HG02884 (cell line): ENCODE data around the gene MB21D2.
"Not testable (repeated sequence)": the region's sequence is repeated elsewhere in the genome, so short reads cannot be mapped to it uniquely, and the experiment has no call there.

ENCODE experiments used
- ATAC-seq: cut with Tn5 transposase; IDR thresholded peaks from one replicate; pipeline ENCODE4 v1.9.1; 2021; ENCODE audit warnings: mild to moderate bottlenecking, moderate library complexity; ENCODE audit not compliant: unreplicated experiment

The MB21D2 gene

GRCh38 chr3:192862408-192863090 lies 55.1 kb downstream of the MB21D2 start:
- ATAC-seq: no peak

GRCh38 chr3:192861972-192862371 lies 55.7 kb downstream of the MB21D2 start:
- ATAC-seq: peak; percentile 36

DNA sequence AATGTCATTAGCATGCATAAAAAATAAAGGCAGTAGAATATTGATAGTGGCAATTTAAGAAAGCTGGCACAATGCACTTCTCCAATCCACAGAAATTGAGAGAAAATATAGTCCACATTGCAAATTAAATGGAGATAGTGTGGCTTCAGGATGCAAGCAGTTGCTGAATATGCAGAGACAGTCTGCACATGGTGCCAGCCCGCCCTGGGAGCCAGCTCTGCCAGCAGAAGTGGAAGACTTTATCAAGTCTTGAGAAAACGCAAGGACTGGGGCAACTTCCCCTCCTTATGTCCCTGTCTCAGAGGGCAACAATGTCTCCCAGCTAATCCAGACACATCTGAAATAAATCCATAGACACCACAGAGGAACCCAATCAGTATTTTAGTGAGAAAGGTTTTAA lies 57.2 kb downstream of the MB21D2 start:
- ATAC-seq: no peak

- ATAC-seq: no peak
Observed at GRCh38 chr3:192858849-192859585, 58.6 kb downstream of the MB21D2 start.

- ATAC-seq: no peak
Observed at GRCh38 chr3:192857260-192857661, 60.4 kb downstream of the MB21D2 start.

GRCh38 chr3:192855434-192855833 lies 62.2 kb downstream of the MB21D2 start:
- ATAC-seq: peak; percentile 36

DNA sequence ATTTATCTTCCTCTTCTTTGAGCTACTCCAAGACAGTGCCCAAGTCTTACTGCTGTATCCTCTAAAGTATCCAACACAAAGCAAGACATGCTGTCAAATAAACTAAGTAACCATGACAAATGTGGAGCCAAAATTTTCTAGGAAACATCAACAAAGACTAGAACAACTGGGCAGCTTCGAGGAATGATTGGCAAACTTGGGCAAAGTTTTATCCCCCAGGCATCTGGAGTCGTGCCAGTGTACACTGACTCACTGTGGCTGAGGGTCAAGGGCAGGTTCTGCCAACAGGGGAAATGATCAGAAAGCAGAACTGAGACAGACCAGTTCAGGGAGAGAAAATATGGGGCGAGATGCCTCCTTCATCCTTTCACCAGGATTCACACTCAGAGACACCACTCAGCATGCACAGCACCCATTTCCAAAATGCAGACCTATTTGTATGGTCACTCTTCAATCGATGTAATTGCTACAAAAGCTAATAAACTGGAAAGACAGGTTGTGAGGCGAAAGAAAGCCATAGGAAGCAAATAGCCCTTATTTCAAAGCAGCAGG lies 65.8 kb downstream of the MB21D2 start:
- ATAC-seq: no peak

DNA sequence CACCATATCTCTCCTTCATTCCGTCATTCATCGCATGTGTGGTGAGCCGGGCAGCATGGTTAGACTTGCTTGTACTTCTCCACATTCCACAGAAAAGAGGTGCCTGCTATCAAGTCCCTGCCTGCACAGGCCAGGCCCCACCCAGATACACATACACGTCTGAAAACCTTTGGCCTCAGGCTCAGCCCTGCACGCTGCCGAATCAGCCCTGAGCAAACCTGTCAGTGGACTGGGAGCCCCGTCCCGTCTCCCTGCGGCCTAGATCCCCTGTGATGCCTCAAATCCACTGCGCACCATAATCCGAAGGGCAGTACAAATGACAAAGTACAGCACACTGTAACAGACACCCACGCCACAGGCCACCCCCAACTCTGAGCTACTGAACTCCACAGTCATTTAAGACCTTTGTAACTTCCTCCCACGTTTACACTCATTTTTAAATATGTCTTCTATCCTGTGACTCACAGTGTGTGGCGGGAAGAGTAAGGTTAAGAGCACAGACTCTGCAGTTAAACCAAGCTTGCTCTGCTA lies 67.1 kb downstream of the MB21D2 start:
- ATAC-seq: peak; percentile 78

GRCh38 chr3:192849821-192850220 lies 67.8 kb downstream of the MB21D2 start:
- not testable (repeated sequence) for ATAC-seq

DNA sequence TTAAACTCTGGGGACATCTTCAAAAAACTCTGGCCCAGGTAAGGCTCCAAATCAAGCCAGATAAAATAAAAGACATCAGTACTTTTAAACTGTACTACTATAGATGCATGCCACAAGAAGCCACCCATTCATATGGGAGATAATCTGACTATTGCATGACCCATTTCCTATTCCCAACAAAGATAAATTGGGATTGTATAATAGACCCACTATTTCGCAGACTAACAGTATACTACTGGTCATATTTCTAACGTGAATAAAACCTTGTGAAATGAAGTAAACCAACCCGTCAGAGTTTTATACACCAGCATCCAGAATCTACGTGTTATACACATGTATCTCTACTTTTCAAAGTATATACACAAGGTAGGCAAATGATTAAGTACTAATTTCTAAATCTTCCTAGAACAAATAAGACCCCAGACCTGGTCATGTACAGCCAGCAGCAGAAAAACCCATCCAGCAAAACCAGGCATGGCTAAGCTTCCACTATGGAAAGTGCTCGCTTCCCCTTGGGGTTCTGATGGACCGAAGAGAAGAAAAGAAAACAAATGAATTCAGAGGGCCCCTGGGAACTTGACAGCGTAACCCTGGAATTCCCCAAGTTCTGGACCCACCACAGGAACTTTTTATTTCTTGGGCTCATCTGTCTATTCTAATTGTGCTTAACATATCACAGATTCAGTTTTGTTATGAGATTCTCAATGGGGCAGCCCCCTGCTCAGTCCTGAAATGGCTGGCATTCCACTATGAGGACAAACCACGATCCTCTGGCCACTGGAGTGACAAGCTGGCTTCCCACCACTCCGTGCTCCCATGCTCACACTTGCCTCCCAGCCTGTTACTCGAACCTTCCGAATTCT lies 69.1 kb downstream of the MB21D2 start:
- peak; percentile 27 for ATAC-seq

- ATAC-seq: no peak
Observed at GRCh38 chr3:192847941-192848340, 69.7 kb downstream of the MB21D2 start.

DNA sequence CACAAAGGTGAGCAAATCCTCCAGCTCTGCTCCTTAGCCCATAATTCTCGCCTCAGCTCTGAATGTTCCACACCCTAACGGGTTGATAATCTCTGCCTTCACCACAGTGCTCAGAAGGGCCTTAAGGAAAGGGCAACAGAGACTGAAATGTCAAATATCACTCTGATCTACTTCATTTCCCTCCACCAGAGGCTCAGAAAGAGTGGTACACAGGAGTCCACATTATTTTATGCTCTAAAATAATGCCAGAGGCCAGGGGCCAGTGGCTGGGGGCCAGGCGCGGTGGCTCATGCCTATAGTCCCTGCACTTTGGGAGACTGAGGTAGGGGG lies 72.2 kb downstream of the MB21D2 start:
- ATAC-seq: no peak

DNA sequence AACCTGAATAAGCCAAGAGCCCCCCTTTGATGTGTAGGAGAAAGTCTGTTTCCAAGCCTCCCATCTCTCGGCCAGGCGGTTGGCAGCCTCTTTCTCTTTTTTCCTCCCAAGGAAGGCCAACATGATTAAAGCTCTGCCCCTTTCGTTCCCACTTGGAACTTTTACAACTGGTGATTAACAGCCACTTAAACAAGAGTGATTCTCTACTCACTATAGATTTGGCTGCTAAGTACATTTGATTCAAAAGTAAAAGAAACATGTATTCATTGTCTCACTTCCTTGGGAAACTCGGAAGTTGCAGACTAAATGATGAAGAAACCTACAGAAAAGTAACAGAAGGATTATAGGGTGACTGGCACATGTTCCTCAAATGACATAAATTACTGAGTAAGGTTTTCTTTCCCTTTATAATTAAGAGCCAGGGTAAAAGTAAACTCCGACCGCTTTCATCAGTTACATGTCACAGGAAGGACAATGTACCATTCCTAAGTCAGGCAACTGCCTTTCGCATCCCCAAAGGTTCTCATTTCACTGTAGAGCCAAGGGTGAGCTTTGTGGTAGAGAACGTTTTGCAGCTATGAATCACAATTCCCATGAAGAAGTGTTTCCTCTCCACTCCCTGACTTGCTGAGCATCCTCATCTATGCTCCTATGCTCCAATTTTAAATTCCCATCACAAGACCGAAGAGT lies 72.7 kb downstream of the MB21D2 start:
- ATAC-seq: no peak

- ATAC-seq: no peak
Observed at GRCh38 chr3:192844486-192844765, 73.2 kb downstream of the MB21D2 start.

DNA sequence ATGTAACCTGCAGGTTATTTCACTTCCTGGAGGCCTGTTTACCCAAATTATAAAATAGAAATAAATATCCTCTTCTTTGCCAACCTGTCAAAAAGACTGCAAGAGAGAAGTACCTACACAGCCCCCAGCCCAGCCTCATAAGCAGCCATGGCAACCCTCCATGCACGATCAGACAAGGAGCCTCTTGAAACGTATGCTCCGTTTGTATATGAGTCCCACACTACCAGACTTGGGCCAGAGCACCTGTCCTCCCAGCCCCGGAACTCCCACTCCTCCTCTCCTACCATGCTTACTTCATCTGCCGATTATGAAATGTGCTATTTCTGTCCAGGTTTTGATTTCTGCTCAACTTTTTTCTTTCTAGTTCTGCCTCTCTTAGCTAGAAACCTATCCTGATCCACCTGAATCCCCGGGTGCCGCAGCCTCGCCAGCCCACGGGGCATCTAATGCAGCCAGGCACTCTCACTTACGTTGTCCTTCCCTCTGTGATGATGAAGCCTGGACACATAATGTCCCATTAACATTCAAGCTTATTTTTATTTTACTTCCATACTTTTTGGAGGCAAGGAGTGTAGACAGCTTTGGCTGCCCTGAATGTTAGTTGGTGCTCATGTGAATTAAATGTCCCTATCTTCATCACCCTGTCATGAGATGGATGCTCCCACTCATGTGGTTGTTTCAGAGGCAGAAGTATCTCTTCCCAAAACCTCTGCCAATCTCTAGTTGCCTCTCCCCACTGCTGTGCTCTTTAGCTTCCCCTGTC lies 73.8 kb downstream of the MB21D2 start:
- no peak for ATAC-seq

DNA sequence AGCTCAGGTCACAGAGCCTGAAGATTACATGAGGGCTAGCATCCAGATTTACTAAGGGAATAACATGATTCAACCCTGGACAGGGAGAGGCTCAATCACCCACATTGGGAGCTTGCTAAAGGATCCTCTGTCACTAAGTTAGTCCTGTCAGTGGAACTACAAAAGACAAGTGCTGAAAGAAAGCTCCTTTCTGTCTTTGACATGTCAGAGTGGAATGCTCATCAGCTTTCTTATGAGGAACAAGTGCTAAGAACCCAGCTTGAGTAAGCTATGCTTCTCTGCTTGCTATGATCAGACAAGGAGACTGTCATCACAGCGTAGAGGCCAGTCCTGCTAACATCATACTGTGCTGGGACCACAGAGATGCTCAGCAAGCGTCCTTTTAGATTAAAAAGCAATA lies 74.5 kb downstream of the MB21D2 start:
- no peak for ATAC-seq

DNA sequence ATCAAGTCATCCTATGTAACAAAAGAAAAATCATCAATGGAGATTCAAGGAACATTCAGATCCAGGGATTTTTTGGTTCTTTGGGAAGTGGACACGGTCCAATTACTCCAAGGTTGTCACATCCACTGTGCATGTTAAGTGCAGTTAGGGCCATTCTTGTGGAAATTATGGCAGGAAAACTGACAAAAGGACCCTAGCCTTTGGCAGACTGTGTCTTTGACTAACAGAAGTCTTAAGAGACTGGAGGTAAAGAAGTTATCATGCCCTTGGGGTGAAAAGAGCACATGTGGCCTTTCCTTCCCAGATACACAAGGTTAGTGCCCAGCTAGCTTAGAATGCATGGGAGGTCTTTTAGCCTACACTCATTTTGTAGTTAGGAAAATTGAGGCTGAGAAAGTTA lies 74.9 kb downstream of the MB21D2 start:
- ATAC-seq: no peak

DNA sequence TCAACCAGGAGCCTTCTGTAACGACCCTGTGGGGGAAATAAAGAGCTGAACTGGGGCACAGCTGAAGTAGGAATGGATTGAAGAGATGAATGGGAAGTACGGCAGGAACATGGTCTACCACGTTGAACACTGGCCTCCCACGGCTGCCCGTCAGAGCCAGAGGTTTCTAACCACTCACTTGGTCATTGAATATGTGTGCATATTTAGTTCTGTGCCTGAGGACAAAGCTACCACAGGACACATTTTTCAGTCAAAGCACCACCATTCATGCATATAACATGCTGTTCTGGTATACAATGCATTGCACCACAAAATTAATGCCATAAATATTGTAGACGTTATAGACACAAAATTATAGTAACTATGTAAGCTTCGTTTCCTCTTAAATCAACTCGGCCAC lies 75.5 kb downstream of the MB21D2 start:
- ATAC-seq: no peak

- ATAC-seq: no peak
Observed at GRCh38 chr3:192841428-192841827, 76.2 kb downstream of the MB21D2 start.
